HUDEP-2 (cell line): Measurements from ENCODE around the gene TMEM207.

Experiments
- DNase-seq, 76 experiments: peaks; one replicate each; lab custom pipeline; 2025; ENCODE audit not compliant: unreplicated experiment in 76 of 76; lab: John Stamatoyannopoulos, UW

TMEM207 gene

GRCh38 chr3:190446573-190447279 is 3.0 kb downstream of the TMEM207 start:
- no peak for DNase-seq

DNA sequence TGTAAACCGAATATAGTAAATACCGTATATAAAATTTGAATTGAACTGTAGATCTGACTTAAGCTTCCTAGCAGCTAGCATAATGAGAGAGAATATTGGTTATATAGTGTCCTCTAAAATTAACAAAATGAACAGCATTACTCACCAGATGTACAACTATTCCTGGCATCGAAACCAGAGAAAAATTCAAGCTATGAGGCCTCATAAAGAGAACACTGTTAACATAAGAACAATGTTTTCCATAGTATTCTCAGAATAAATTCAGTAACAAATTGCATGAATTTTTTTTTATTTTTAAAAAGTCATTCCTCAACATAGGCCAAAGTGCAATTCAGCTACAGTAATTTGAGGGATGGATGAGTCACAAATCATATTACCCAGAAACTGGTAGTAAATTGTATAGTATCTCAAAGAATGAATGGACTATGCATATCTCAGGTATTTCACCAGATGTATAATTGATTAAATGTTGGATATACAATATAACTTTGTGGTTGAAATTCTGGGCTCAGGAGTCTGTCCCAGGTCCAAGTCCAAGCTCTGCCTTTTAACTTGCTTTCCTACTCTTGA is 5.0 kb downstream of the TMEM207 start:
- DNase-seq, result no peak

- DNase-seq, result no peak
Observed at GRCh38 chr3:190444006-190444405, 5.7 kb downstream of the TMEM207 start.

- DNase-seq, result peak in 1 of 76 experiments; percentile 1
Observed at GRCh38 chr3:190443257-190443656, 6.4 kb downstream of the TMEM207 start.

DNA sequence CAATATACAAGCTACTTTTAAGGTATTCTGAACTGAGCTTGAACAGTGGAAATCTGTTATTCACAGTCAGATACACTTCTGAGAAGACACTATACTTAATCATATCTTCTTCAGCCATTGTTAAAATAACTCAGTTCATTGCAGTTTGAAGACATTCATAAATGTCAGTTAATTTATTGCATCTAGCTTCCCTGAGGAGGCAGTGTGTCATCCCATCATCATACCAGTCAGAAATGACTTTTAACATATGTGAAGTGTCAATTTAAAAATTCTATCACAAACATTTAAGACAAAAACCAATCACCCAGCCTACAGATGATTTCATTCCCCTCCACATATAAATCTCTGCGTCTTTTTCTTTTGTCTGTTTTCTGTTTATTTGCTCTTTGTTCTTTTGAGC is 7.5 kb downstream of the TMEM207 start:
- DNase-seq, result no peak

DNA sequence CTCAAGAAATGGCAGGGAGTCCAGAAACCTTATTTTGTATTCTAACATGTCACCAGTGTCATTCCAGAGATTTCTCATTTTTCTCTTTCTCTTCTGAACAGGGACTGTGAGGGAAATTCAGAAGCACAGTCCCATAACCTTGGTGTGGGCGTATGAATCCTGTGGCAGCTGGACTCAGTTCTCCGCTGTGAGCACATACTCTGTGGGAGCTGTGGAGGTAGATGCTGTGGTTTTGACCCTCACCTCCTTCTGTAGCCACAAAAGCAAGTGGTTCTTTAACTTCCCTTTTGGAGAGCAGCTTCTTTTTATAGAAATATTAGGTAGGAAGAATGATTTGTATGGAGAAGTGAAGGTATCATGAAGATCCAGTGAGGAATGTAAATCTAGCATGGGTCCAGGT is 13.4 kb downstream of the TMEM207 start:
- DNase-seq, result no peak

DNA sequence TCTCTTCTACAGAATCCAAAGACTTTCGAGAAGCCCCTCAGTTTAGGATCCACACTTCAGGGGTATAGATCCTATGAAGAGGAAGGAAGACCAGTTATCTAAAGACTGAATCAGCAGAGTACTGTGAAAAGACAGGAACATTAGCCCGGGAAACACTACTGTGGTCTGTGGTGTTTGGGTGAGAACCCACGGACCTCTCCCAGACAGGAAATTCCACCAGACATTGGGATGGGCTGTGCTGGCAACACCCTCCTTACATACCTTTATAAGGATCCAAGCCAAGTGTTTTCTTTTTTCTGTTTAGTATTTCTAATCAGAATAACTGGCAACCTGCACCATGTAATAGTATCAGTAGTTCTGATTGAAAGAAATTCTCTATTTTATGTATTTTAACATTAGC is 14.1 kb downstream of the TMEM207 start:
- DNase-seq, result no peak

DNA sequence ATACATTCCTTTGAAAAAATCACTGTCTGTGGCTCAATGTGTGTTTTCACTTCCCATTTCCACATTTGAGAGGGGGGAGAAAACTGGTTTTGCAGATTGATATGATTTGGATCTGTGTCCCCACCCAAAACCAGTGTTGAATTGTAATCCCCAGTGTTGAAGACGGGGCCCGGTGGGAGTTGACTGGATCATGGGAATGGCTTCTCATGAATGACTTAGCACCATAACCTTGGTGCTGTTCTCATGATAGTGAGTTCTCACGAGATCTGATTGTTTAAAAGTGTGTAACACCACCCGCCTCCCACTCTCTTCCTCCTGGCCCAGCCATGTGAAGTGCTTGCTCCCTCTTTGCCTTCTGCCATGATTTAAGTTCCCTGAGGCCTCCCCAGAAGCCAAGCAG is 16.1 kb downstream of the TMEM207 start:
- DNase-seq, result no peak

GRCh38 chr3:190432216-190432615 is 17.5 kb downstream of the TMEM207 start:
- no peak for DNase-seq

DNA sequence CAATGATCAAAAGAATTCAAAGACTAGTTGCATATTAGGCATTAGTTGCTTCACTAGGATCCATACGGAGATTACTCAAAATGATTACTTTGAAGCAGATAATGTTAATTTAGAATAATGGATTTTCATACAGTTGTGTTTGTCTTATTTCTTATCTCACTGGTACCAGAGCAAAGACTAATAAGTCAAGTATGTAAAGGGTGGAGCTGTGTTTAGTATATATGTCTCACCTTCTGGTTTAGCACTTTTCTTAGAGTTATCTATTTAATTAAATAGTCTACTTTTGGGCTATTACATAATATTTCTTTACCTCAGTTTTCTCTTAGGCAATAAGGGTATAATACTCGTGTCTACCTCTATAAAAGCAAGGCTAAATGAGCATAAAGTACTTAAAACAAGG is 18.8 kb downstream of the TMEM207 start:
- DNase-seq, result no peak

DNA sequence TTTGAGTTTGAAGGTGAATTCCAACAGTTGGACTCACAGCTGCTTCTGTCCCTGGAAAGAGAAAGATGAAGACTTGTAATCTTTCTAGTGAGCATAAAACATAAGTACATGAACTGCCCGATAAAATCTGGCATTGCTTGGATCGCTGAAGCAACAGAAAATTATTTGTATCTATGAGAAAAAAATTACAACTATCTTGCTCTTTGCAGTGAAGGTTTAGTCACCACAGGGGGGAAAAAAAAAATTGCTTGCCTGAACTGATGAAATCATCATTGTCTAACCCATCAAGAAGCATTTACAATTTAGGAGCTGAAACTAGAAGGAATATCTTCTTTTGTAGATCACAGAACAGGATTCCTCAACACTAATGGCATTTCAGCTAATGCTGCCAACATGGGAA is 20.0 kb downstream of the TMEM207 start:
- DNase-seq, result no peak

- DNase-seq, result no peak
Observed at GRCh38 chr3:190426806-190427507, 22.7 kb downstream of the TMEM207 start.

GRCh38 chr3:190425833-190426232 is 23.9 kb downstream of the TMEM207 start:
- DNase-seq, result no peak

DNA sequence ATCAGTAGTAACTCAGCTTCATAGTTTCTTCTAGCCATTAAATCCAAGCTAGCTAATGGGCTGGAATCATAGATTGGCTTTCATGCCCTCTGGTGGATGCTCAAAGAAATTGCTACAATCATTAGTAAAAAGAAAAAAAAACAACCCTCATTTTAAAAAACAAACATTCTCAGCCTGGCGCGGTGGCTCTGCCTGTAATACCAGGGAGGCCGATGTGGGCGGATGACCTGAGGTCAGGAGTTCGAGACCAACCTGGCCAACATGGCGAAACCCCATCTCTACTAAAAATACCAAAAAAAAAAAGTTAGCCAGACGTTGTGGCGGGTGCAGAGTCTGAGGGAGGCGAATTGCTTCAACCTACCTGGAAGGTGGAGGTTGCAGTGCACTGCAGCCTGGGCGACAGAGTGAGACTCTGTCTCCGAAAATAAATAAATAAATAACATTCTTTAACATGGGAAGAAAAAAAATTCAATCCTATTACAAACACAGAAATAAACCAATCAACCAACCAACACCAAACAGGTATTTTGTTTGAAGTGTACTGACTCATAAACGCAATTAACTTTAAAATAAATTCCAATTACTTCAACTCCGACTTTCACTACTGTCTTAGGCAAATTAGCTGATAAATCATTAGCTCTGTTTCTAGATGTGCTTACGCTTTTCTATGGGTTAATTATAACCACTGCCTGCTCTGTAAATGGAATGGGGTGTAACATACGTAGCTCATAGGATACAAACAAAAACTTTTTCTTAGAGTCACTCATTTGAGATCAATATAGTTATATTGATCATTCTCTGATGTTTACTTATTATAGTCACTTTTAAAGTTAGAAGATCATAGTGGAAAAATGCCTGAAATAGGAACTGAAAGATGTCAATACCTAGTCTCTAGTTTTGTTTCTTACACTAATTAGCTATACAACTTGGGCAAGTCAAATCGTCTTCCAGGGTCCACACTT is 24.9 kb downstream of the TMEM207 start:
- peak in 14 of 76 experiments; percentile 0 to 45 (median 6) for DNase-seq

GRCh38 chr3:190424108-190424477 is 25.6 kb downstream of the TMEM207 start:
- no peak for DNase-seq

DNA sequence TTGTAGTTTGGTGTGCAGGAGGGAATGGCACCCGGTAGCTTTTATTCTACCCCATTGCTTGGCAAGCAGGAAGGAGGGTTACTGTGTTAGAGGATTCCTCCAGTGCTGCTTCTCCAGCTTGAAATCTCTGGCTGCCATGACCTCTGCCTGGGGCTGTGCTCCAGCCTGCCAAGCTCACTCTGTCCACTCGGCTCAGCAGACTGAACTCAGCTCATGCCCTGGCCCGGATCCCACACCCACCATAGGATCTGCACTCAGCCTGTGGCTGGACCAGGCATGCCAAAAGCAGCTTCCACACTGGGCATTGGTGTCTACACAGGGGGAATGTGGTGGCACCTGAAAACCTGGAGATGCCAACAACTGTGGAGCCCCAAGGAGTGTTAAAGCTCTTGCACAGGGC is 35.4 kb downstream of the TMEM207 start:
- no peak for DNase-seq

GRCh38 chr3:190404715-190405114 is 45.0 kb downstream of the TMEM207 start:
- no peak for DNase-seq

GRCh38 chr3:190401963-190402362 is 47.7 kb downstream of the TMEM207 start:
- no peak for DNase-seq

DNA sequence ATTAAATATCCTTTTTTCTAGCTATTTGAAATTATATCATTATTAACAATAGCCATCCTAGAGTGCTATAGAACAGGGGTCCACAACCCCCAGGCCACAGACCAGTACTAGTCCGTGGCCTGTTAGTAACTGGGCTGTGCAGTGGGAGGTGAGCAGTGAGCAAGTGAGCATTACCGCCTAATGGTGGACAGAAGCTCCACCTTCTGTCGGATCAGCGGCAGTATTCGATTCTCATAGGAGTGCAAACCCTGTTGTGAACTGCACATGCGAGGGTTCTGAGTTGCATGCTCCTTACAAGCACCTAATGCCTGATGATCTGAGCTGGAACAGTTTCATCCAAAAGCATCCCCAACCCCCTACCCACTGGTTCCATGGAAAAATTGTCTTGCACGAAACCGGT is 50.0 kb downstream of the TMEM207 start:
- DNase-seq, result no peak

DNA sequence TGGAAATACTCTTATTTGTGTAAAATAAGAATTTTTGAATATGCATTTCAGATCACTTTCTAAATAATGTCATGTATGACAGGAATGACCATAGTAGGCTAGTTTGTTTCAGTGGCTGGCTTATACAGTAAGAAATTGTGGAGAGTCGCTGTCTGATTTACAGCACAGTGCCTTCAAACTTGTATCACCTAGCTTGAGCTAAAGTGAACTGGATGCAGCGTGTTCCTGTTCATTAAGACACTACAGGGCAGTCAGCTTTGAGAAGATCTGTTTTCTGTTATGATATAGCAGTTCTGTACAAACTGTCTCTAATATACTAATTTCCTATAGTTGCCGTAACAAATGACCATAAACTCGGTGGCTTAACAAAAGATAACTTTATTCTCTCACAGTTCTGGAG is 51.8 kb downstream of the TMEM207 start:
- DNase-seq, result no peak

- no peak for DNase-seq
Observed at GRCh38 chr3:190396001-190396400, 53.7 kb downstream of the TMEM207 start.
